ENCODE measurements around the gene SYNE2.

The SYNE2 gene

GRCh38 chr14:64109819-64110554, 257.2 kb downstream of the SYNE2 start:
- TF ChIP-seq CTCF (conservative IDR thresholded peaks at IDR 0.05) = no peak
- H3K27ac ChIP-seq = no peak overlapping the region

- no peak for TF ChIP-seq CTCF (conservative IDR thresholded peaks at IDR 0.05)
- no peak overlapping the region for H3K27ac ChIP-seq
Measured at GRCh38 chr14:64110802-64111201, 258.0 kb downstream of the SYNE2 start.

- peak overlapping the region; percentile 98 for H3K27ac ChIP-seq
- no peak for TF ChIP-seq CTCF (conservative IDR thresholded peaks at IDR 0.05)
Measured at GRCh38 chr14:64112867-64113678, 260.3 kb downstream of the SYNE2 start.

GRCh38 chr14:64114166-64114565, 261.4 kb downstream of the SYNE2 start:
- TF ChIP-seq CTCF (conservative IDR thresholded peaks at IDR 0.05) = no peak
- H3K27ac ChIP-seq = peak overlapping the region; percentile 98

GRCh38 chr14:64114796-64115195, 262.0 kb downstream of the SYNE2 start:
- H3K27ac ChIP-seq = peak overlapping the region; percentile 98
- TF ChIP-seq CTCF (conservative IDR thresholded peaks at IDR 0.05) = no peak

- H3K27ac ChIP-seq = no peak overlapping the region; the same call in 1 of the 2 replicates
- TF ChIP-seq CTCF (conservative IDR thresholded peaks at IDR 0.05) = no peak
Measured at GRCh38 chr14:64115401-64115800, 262.6 kb downstream of the SYNE2 start.

- TF ChIP-seq CTCF (conservative IDR thresholded peaks at IDR 0.05) = no peak
- peak overlapping the region; percentile 44 for H3K27ac ChIP-seq
Measured at GRCh38 chr14:64117671-64118402, 265.0 kb downstream of the SYNE2 start.

GRCh38 chr14:64118403-64118742, 265.6 kb downstream of the SYNE2 start:
- peak overlapping the region; percentile 44 for H3K27ac ChIP-seq
